Stimulated activated naive CD4-positive, alpha-beta T cell (primary cell): ENCODE measurements around the gene SGCA.
A peak's percentile ranks its signal among the peaks of the same experiment; 100 is the strongest.

Experiments used
- DNase-seq, 6 experiments: peaks; one replicate each; lab custom pipeline; 2025; lab: John Stamatoyannopoulos, UW

Gene SGCA

DNA sequence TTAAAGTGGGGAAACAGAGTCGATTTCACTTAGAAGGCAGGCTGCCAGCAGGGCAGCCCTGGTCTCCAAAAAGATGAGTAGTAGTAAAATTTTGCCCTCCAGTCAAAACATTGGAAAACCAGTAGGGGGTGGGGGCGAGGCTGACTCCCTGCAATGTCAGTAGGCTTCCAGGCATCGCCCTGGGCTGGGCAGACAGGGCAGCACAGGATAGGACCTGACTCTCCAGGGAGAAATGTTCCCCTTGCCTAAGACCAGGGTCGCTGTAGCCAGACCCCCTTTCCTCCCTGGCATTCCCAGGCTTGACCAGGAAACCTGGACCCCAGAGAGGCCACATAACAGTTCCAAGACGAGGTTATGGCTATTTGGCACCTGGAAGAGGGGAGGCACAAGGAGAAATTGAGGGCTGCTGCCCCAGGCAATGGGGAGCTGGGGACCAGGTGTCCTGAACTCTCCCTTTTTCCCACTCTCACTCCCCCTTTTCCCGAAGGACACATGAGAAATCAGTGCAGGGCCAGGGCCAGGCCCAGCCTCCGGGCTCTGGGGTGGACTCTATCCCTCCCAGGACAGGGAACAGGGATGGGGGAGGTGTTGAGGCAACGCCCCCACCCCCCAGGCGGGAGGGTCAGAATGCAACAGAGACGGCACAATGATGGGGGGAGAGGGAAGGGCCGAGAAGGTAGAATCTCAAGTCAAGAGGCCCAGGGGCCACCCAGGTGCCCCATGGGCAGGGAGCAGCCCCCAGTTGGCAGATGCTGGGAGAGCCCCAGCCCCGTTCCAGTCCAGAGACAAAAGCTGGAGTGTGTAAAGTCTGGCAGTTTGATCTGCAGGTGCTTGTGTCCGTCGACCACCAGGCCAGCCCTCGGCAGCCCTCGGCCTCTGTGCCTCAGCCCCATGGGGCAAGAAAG is 31.3 kb upstream of the SGCA start:
- no peak for DNase-seq

DNA sequence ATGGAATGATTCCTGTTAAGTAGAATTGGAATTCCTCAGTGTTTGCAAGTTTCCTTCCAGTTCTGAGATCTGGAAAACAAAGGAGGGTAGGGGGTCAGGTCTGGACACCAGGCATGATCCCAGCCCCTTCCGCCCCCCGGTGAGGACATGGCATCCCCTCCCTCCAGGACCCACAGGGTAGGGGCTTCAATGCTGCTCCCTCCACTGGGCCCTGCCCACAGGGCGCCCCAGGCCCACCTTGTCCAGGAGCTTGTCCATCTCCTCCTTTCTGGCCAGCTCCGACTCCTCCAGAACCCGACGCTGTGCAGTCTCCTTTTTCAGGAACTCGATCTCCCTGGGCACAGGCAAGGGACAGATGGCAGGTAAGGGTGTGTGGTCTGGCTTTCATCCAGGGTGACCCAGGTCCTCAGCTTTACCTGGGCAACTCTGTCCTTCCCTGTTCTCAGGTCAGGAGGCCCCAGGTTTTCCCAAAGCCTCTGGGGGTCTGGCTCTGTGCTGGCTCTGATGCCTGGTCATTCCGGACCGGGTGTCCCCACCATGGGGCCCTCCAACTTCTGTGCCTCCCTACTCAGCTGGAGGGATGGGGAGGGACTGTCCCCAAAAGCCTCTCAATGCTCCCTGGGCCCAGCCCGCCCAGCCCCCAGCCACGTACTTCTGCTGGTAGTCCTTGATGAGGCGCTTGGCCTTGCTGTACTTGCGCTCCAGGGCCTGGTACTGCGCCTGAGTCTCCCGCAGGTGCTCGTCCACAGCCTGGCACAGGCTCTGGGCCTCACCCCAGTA is 30.3 kb upstream of the SGCA start:
- no peak for DNase-seq

DNA sequence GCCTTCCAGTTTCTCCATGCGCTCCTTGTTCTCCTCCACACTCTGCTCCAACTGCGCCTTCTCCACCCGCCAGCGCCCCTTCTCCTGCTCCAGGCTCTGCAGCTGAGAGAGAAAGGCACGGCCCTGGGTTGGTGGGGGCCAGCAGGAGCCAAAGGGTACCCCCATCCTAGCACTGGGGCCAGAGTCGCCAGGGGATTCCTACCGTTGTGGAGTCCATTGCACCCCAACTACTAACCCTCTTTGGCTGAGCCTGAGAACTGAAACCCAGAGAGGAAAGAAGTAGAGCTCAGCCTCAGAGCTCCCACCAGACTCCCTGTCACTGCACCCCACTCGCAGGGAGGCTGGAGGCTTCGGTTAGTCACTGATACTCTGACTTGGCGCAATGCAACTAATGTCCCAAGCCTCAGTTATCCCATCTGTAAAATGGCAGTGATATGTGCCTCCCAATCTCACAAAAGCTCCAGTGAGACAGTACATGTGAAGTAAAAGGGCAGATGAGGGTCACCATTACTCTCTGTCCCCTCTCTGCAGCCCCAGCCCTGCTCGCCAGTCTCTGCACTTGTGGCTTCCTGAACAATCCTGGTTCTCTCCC is 29.6 kb upstream of the SGCA start:
- no peak for DNase-seq

DNA sequence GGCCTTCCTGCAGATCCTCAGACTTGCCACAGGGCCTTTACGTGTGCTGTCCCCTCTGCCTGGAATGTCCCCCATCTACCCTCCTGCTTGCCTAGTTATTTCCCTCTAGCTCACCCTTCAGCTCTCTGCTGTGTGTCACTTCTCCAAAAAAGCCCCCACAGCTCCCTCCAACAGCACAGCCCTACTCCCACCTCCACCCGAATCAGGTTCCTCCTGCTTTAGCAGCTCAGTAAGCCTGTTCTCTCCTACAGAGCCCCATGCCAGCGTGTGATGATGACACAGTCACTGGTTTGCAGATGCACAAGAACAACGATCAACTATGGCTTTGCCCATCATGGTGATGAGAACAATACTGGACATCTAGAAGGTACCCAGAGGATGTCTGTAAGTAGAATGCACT is 28.8 kb upstream of the SGCA start:
- no peak for DNase-seq

DNA sequence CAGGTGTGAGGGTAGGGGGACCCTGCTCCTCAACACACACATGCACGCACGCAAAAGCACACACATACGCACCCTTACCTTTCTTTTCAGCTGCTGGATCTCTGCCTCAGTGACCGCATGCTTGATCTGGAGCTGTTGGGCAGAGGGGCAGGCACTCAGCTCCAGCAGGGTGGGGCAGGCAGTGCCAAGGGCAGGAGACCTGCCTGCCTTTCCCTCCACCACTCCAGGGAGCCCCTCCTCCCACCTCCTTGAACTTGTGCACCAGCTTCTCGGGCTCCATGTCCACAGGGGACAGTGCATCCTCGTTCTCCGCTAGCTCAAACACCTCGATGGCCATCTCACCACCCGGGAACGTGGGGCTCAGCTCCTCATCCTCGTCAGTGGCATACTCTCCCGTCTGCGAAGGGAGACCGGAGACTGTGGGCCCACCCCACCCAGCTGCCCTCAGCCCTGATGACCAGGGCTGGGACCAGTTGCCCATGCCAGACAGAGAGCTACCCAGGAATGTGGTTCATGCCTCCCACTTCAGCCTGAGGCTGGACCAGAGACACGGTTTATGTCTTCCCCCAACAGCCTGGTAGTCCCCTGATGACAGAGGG is 26.5 kb upstream of the SGCA start:
- no peak for DNase-seq

DNA sequence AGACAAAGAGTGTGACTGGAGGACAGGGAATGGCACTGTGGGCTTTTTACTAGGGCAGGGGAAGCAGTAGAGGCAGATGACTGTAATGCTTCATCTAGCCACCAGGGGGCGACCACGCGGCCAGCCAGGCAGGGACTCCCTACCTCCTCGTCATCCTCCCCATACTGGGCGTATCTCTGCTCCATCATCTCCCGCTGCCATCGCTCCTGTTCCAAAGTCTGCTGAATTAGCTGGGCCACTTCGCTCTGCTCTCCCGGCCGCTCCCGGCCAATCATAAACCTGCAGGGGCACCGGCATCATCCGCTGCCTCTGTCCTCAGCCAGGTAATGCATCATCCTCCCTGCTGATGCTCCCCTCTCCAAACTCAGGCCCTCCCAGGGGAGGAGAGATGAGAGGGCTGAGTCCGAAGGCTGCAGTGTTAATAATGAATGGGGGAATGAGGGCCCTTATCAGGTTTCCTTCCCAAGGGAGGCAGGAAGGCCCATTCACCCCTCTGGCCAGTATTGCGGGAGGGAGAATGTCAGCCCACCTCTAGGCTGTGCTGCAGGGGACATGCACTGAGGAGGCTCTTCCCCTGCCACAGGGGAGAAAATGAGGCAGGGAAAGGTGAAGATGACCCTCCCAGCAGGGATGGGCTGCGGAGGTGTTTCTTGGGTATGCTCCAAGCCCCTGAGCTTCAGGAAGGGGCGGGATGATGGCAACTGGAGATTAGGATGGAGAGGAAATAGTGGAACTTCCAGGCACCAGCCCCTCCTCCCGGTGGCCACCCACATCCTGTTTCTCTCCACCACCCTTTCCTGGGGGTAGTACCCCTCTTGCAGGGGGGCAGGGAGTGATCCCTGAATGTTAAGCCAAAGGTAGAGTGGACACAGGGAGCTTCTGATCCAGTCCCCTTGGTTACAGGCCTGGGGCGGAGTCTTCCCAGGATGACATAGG is 25.6 kb upstream of the SGCA start:
- peak; percentile 62 to 86 (median 72) for DNase-seq

DNA sequence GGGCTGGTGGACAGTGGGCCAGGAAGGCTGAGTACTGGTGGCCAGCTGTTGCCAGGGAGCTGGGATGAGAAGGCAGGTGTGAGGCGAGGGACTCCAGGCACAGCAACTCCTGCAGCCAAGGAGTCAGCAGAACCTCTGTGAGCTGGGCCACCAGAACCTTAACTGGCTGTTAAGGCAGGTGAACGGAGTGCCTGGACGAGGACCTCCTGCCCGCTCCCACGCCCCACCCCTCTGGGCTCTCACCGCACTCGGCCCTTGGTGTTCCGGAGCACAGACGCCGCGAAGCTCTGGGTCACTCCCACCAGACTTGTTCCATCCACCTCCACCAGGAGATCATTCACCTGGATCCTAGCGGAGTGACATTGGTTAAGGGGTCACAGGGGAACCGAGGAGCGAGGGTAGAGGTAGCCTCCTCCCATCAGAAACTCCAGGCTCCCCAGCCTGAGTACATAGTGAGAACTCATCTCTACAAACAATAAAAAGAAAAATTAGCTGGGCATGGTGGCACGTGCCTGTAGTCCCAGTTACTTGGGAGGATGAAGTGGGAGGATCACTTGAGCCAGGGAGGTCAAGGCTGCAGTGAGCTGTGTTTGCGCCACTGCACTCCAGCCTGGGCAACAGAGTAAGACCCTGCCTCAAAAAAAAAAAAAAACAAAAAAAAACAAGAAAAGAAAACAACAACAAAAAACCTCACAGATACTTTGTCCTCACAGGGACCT is 24.6 kb upstream of the SGCA start:
- no peak for DNase-seq

DNA sequence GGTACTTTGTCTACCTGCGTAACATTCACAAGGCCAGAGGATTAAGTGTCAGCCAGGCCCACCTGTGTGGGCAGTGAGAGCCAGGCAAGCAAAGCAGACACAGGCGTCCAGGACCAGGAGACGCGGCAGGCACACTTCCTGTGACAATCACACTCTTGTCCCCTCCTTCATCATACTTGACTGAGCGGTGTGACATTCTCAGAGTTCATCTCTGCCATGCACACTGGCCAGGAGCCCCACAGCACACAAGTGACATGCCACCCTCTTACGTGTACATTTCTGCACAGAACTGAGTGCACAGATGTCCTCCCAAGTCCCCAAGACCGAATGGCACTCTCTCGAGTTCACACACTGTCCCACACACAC is 24.1 kb upstream of the SGCA start:
- DNase-seq, result peak in 1 of 6 experiments; percentile 6

DNA sequence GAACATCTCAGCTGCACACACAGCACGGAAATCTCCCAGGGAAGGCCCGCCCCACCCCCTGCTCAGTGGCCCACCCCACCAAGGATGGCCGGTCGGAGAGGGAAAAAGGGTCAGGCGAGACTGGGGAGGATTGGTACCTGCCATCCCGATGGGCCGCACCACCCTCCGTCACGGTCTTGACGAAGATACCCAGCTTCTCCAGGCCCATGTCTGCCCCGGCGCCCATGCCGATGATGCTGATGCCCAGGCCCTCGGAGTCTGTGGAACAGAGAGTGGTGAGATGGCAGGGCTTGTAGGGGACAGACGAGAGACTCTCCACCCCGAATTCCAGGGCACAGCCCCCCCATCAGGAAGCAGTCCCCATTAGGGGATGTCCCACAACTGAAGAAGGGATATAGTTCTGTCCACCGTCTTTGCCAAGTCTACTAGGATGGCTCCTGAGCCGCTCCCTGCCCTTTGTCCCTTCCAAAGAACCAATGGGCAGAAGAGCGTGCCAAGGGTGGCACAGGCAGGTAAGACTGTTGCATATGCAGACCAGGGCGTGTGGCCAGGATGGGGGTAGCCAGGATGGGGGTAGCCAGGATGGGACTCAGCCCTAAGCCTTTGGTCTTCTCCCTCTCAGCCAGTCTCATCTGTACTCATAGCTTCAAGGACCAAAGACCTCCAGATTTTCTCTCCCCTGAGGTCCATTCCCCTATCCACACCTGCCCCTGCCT is 22.2 kb upstream of the SGCA start:
- no peak for DNase-seq

DNA sequence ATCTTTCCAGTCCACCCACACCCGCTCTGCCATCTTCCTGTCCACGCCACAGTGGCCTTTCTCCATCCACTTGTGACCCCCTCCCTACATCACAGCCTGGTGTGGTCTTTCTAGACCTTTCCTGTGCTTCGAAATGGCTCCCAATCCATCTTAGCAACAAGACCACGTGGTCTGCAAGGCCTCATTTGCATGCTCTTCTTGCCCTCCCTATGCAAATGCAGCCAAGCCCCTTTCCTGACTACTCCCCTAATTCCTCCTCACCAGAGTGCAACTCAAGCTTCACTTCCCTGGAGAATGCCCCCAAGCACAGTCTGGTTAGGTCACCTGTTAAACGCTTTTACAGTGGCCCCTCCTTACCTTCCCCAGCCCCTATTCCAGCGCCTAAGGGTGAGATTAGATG is 21.4 kb upstream of the SGCA start:
- no peak for DNase-seq

DNA sequence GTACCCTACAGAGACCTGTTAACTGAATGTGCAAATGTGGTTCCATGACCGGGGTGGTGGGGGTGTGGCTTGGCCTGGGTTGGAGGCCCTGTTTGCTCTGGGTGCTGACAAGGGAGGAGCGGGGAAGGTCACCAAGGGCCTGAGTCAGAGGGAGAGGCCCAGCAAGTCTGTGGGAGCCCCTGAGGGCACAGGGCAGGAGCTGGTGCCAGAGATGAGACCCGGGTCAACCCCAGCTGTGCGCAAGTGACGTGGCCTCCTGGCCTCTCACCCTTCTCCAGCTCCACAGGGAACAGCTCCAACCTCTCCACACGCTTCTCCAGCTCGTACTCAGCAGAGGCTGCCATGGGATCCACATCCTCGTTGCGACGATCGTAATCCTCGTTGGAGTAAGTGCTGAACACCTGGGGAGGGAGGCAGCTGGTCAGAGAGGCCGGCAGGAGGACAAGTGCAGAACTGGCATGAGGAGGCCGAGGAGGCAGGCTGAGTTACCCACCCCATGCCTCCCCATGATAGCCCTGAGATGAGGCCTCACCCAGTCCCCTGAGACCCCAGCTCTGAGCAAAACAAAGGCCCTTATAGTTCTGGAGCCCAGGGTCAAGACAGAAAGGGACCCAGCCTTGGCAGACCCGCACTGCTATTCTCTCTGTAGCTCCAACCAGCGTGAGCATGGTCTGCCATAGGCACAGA is 20.8 kb upstream of the SGCA start:
- no peak for DNase-seq

DNA sequence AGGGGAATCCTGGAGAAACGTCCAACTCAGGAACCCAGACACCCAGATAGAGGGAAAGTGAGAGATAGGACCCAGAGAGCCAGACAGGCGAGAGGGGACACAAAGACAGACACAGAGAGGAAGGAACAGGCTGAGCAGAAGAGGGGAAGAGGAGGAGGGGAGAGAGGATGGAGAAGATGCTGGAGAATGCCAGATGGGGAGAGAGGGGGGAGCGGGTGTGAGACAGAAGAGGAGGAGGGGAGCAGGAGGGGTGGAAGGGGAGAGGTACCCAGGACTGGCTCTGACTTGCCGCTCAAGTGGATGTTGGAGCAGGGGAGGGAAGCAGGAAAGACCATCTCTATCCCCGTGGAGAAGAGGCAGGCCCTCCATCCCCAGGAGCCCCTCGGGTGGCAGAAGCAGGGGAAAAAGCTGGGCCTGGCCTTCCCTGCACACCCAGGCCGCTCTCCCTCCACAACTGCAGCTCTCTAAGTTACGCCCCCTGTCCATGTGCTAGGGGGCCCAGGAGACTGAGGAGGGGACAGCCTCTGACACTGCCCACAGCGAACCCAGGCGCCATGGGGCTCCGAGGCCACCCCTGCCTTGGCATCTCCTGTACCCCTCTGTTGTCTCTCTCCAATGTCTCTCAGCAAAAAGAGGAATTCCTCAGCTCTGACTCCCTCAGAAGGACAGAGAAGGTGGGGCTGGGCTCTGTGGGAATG is 20.1 kb upstream of the SGCA start:
- no peak for DNase-seq

DNA sequence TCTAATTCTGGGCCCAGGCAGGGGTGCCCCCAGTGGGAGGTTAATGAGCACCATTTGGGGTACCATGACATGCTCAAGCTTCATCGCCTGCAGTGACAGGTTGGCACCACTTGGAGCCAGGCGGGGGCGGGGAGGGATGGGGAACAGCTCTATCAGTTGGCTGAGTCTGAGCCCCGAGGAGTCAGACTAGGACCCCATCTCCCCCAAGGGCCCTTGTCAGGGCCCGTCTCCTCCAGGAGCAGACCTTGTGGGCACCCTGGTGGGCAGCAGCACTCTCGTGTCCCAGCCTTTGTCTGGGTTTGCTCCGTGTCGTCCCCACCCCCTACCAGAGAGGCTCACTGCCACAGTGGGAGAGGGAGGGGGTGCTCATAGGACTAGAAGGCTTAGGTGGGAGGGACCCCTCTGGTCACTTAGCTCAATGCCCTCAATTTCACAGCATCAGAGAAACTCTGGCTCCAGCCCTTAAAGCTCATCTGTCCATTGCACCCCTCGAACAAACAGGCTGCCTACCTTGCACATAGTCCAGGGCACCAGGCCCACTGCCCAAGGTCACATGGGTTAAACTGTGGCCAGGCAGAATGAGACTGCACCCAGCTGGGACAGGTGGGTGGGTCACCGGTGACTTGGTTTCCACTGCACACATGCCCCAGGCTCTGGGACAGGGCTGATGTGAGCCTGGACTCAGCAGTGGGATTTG is 19.4 kb upstream of the SGCA start:
- peak in 3 of 6 experiments; percentile 7 to 32 (median 11) for DNase-seq

DNA sequence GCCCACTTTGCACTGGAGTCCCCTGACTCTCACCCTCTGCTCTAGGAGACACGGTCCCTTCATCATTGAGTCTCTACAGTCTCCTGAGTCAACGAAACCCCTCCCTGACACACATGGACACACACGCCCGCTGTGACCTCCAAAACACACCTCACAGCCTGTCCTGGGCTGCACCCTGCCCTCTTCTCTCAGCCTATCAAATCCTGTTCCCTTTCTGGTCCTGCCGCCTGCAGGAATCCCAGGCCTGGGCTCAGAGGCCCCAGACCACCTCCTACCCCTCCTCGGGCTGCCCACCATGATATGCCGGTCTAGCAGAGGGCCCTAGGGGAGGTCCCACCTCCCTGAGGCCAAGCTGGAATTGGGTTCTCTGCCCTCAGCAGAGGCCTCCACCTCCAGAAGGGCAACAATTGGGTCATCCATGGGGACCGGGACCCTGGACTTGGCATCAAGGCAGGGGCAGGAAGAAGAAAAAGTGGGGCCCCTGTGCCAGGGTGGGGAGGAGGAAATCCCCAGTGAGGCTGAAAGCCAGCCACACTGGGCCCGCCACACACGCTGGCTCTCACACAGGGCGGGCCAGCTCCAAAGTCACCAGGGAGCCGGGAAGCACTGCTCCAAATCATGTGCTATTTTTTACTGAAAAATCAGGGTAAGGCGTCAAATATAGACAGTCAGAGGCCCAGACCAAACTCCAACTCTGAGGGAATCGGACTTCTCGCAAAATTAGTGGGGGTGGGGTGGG is 18.7 kb upstream of the SGCA start:
- no peak for DNase-seq

DNA sequence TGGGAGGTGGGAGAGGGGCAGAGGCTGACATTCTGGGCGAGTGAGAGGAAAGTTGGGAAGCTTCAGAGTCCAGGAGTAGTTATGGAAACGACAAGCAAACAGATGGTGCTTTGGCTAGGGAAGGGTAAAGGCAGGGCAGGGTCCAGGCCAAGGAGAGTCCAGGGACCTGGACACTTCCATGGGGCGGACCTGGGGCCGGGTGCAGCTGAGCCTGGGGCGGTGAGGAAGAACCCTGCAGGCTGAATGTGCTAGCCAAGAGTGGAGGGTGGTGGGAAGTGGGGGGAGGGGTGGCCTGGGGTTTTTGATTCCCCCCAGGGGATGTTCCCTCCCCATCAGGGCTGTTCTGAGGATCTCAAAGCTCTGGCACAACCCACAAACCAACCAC is 18.0 kb upstream of the SGCA start:
- no peak for DNase-seq

DNA sequence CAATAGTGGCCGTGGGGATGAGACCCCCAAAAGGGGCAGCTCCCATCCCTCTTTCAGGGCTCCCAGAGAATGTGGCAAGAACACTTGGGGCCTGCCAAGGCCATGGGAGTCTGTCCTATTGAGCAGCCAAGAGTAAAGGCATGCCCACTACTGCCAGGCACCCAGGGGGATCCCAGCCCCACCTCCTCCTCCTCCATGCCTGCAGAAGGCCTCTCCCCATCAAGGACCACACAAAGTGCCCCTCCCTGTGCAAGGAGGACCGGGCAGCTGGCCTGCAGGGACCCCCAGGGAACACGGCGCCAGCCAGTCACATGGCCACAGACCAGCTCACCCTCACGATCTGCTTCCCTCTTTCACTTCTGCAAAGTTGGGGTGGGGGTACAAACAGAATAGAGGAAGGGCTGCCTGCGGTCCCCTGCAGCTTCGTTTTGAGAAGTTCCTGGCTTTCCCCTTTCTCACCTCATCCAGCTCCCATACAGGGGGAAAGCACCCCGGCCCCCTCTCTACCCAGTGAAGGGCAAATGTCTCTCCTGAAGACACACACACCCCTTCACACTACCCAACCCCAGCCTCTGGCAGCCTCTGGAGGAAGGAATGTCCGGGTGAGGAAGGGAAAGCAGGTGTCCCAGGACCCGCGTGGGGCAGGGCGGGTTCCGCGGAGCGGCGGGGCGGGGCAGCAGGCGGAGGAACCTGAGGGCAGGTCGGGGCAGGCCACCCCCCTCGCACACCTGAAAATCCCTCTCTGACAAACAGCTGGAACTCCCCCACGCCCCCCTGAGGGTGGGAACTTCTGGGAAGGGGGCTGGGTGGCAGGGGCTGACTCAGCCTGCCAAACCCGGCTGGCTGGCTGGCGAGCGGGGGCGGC is 17.3 kb upstream of the SGCA start:
- peak; percentile 17 to 74 (median 54) for DNase-seq

DNA sequence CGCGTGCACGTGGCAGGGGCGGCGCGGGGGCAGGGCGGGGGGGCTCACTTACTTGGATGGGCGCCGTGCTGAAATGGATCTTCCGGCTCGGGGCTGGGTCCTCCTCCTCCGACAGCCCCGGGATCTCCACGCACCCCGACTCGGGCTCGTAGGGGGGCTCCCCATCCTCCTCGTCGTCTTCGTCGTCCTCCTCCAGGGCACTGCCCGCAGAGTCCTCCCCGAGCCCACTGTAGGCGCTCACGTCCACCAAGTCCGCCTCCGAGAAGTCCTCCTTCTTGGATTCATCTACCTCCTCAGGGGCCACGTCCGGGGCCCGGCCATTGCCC is 16.8 kb upstream of the SGCA start:
- DNase-seq, result peak in 2 of 6 experiments; percentile 42 to 47
